H4 (cell line): ENCODE measurements around the gene NKAIN1. TPM values are rescaled to one million over a fixed set of nuclear protein-coding genes. Genes with fewer than 3 reads are reported as not detected.
"Not testable (repeated sequence)": the region's sequence is repeated elsewhere in the genome, so short reads cannot be mapped to it uniquely, and the experiment has no call there.

Experiments used
- DNase-seq: peaks from one replicate; pipeline ENCODE4 v3.0.0-alpha.2; 2015; ENCODE audit warnings: low spot score
- total RNA-seq: library from RNA; depleted of rRNA; stranded (reverse); fragments of >200 nt; shearing (Covaris generic); gene quantifications from 2 replicates; pipeline ENCODE4 v1.2.3, GENCODE V29; 2014; rRNA removed

NKAIN1 gene
- total RNA-seq, 1 experiment from 2014 or later, result 0.68 TPM

DNA sequence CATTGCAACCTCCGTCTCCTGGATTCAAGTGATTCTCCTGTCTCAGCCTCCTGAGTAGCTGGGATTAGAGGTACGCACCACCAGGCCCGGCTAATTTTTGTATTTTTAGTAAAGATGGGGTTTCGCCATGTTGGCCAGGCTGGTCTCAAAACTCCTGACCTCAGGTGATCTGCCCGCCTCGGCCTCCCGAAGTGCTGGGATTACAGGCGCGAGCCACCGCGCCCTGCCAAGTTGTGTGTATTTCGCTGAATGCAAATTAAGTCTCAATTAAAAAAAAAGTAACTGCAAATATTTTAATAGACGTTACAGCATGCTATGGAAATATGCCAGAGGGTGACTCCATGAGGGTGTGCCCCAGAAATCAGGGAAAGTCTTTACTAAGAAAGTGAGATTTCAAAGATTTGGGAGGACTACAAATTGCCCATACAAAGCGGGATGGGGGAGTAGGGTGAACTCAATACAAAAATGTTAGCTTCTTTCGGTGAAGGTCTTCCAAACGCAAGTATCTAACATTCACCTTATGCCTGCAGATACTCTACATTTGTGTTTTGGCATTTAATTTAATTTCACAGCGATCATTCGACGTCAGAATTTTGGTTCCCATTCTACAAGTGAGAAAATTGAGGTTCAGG, 85.6 kb downstream of the NKAIN1 start:
- no peak for DNase-seq

DNA sequence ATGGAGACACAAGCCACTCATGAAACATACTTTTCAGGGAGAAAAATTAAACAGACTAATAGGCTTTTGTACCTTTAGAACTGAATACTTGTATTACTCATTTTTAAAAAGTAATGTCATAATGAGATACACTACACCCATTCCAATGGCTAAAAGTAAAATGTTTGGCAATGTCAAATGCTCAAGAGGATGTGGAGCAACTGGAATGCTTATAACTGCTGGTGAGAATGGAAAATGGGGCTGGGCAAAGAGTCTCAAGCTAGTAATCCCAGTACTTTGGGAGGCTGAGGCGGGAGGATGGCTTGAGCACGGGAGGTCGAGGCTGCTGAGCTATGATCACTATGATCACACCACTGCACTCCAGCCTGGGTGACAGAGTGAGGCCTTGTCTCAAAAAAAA, 86.3 kb downstream of the NKAIN1 start:
- DNase-seq, result no peak

DNA sequence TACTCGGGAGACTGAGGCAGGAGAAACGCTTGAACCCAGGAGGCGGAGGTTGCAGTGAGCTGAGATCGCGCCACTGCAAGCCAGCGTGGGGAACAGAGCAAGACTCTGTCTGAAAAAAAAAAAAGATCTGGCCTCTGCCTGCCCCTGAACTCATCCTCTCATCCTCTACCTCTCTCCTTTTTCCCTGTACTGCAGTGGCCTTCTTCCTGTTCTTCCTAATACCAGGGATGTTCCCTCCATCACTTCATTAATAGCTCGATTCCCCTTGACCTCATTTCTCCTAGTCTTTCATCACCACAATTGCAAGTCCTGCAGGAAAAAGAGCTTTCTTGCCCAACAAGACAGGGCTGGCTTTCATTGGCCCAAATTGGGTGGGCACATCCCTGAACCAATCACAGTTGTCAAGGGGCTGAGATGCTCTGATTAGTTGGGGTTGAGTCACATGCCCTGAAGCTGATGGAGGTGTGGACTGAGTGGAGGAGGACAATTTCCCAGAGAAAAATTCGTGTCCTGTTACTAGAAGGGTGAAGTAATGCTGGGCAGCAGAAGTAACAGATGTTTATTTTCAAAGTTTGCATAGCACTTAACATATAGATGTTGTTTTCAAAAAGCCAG, 87.4 kb downstream of the NKAIN1 start:
- DNase-seq, result peak; percentile 90

DNA sequence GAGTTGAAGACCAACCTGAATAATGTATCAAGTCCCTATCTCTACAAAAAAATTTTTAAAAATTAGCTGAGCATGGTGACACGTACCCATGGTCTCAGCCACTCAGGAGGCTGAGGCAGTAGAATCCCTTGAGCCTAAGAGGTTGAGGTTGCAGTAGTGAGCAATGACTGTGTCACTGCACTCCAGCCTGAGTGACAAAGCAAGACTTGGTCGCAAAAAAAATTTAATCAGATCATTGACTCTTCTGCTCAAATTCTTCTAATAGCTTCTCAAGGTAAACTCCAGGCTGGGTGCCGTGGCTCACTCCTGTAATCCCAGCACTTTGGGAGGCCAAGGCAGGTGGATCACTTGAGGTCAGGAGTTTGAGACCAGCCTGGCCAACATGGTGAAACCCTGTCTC, 88.3 kb downstream of the NKAIN1 start:
- DNase-seq, result no peak

DNA sequence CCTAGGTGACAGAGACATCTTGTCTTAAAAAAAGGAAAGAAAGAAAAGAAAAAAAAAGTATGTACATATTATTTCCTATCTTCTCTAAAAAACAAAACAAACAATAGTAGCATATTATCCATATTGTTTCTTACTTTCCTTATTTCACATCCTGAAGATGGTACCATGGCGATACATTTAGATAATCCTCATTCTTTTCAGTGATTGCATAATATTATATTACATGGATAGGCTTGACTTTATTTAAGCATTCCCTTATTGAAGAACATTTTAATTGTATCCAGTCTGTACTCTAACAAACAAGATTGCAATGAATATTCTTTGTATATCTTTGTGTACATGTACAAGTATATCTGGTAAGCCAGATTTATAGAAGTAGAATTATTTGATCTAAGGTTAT, 91.3 kb downstream of the NKAIN1 start:
- no peak for DNase-seq

DNA sequence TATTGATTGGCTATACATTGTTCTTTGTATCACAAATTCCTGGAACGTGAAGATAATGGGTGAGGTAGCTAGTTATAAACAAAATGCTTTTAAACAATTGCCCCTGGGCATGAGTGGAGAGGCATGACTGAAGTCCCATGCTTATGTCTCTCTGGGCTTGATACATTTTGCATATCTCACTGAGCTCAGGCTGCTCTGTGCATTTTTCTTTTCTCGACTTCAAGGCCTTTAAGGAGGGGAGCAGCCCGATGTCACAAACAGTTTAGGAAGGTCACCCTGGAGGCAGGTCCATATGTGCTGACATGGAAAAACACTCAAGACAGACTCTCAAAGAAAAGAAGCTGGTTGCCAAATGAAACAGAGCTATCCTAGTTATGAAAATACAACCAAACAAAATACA, 94.0 kb downstream of the NKAIN1 start:
- DNase-seq, result no peak

DNA sequence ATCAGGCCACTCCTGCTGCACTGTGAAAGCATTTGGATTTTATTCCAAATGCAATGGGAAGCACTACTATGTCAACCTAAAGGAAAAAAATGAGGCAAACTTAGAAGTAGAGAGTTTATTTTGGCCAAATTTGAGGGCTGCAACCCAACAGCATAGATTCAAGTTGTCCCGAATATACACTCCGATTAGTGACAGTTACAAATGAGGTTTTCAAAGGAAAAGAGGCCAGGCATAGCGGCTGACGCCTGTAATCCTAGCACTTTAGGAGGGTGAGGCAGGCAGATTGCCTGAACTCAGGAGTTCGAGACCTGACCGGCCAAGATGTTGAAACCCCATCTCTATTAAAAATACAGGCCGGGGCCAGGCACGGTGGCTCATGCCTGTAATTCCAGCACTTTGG, 95.2 kb downstream of the NKAIN1 start:
- DNase-seq, result no peak

DNA sequence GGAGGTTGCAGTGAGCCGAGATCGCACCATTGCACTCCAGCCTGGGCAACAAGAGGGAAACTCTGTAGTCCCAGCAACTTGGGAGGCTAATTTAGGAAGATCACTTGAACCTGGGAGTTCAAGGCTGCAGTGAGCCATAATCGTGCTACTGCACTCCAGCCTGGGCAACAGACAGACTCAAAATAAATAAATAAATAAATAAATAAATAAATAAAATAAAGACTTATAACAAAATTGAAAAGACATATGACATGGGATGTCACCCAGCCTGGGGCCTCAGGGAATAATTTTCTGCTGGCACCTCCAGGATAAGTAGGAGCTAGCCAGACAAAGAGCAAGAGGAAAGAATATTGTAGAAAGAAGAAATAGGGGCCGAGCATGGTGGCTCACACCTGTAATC, 96.2 kb downstream of the NKAIN1 start:
- DNase-seq, result no peak

DNA sequence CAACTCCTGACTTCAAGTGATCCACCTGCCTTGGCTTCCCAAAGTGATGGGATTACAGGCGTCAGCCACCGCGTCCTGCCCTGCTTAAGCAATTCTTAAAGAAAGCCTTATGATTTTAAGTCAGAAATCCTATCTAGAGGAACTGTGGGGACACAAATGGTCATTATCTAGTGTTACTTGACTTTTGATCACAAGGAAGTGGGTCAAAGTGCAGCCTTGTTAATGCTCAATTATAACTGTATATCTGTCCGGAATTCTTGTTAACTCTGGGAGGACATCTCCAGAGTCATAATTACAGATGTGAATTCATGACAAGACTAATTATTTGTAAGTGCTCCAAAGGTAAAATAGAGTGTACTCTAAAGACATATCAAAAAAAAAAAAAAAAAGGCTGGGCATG, 97.3 kb downstream of the NKAIN1 start:
- no peak for DNase-seq

DNA sequence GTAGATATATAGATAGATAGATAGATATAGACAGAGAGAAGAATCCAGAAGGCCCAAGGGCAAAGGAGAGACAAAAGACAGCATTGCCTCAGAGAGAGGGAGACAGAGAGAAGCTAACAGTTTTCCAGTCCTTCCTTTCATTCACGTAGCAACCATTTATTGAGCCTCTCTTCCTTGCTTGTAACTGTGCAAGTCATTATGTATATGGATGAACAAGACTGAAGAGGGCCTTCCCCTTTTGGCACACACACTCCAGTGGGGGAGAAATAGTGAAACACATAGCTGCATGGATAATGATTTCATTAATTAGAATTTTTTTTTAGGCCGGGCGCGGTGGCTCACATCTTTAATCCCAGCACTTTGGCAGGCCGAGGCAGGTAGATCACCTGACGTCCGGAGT, 99.4 kb downstream of the NKAIN1 start:
- no peak for DNase-seq

DNA sequence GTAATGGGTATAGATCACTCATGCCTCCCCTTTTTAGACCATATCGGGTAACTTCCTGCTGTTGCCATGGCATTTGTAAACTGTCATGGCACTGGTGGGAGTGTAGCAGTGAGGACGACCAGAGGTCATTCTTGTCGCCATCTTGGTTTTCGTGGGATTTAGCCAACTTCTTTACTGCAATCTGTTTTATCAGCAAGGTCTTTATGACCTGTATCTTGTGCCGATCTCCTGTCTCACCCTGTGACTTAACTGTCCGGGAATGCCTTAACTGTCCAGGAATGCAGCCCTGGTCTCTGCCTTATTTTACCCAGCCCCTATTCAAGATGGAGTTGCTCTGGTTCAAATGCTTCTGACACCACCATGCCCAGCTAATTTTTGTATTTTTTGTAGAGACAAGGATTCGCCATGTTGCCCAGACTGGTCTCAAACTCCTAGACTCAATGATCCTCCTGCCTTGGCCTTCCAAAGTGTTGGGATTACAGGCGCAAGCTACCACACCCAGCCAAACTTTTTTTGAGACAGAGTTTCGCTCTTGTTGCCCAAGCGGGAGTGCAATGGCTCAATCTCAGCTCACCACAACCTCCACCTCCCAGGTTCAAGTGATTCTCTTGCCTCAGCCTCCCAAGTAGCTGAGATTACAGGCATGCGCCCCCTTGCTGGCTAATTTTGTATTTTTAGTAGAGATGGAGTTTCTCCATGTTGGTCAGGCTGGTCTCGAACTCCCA, 100.7 kb downstream of the NKAIN1 start:
- not testable (repeated sequence) for DNase-seq

DNA sequence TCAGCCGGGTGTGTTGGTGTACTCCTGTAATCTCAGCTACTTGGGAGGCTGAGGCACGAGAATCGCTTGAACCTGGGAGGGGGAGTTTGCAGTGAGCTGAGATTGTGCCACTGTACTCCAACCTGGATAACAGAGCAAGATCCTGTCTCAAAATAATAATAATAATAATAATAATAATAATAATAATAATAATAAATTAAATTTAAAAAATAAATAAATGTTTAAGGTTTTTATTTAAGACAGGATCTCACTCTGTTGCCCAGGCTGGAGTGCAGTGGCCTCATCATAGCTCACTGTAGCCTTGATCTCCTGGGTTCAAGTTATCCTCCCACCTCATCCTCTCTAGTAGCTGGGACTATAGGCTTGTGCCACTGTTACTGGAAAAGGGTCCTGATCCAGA, 101.8 kb downstream of the NKAIN1 start:
- DNase-seq, result not testable (repeated sequence)

DNA sequence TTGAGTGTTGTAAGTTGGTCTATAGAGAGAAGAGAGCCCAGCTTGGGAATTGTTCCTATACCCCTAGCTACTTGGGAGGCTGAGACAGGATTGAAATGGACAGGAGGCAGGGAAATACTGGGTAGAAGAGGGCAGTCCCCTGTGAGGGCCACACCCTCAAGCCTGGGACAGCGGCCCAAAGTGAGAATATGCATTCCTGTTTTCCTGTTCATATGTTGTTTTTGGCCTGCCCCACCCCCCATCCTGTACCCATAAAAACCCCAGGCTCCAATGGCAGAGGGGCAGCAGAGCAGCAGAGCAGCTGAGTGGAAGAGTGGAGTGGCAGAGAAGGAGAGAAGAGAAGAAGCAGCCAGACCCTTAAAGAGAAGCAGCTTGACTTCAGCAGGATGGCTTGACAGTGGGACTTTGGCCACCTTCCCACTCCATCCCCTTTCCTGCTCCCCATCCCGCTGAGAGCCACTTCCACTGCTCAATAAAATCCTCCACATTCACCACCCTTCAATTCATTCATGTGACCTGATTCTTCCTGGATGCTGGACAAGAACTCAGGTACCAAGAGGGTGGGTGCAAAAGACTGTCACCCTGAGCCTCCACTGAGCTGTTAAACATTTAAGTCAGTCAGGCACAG, 103.6 kb downstream of the NKAIN1 start:
- DNase-seq, result no peak

DNA sequence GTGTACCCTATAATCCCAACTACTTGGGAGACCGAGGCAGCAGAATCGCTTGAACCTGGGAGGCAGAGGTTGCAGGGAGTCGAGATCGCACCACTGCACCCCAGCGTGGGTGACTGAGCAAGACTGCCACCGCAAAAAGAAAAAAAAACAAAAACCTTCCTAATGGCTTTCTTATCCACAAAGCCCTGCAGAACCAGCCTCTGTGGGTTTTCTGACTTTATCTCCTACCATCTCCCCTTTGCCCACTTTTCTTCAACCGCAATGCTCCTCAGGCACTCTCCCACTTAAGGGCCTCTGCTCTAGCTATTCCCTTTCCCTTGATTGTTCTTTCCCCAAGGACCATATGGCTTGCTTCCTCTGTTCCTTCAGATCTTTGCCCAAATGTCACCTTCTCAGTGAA, 106.3 kb downstream of the NKAIN1 start:
- DNase-seq, result no peak

Other genes starting within 250 kb of the NKAIN1 start
- gene PUM1, start 174.2 kb downstream of the NKAIN1 start, total RNA-seq, result 29.6 and 31.7 TPM in 2 replicates
- gene SNRNP40, start 56.9 kb upstream of the NKAIN1 start, total RNA-seq, result 134 and 141 TPM in 2 replicates
- 33.6 and 50.2 TPM in 2 replicates for gene ZCCHC17, start 57.1 kb upstream of the NKAIN1 start, total RNA-seq
- not detected in 2 replicates for gene FABP3, start 133.2 kb upstream of the NKAIN1 start, total RNA-seq
- 9.9 and 15.0 TPM in 2 replicates for gene SERINC2, start 173.3 kb upstream of the NKAIN1 start, total RNA-seq